ENCODE results near the gene CNN3.

GRCh38 chr1:94899756-94900155 lies 27.2 kb downstream of the CNN3 start:
- no peak for TF ChIP-seq POLR2A (IDR thresholded peaks at IDR 0.05)
- TF ChIP-seq CTCF (IDR thresholded peaks at IDR 0.05), result no peak

All from body of pancreas (tissue), 4 donors.